Right atrium auricular region (tissue), 2 donors: ENCODE measurements around the gene AGPS. TPM values are rescaled to one million over a fixed set of nuclear protein-coding genes. Genes with fewer than 3 reads are reported as not detected.
"Not testable (repeated sequence)": the region's sequence is repeated elsewhere in the genome, so short reads cannot be mapped to it uniquely, and the experiment has no call there.

Experiments
- DNase-seq: peaks from one replicate; pipeline ENCODE4 v3.0.0-alpha.2; 2019; ENCODE audit warnings: low spot score
- H3K27ac ChIP-seq, 2 donors: fragments of 200-600 bp; sonication (generic); 1 replicate in 1 of 2; 2 replicates in 1 of 2; pipeline ENCODE4 v1.5.1; 2016 to 2019
- H3K27me3 ChIP-seq, 2 donors: fragments of 200-600 bp; sonication (generic); one replicate each; pipeline versions ENCODE4 v1.5.1 to v1.6.0; 2017 to 2019
- H3K36me3 ChIP-seq: fragments of 200-600 bp; sonication (generic); one replicate; pipeline ENCODE4 v1.5.1; 2016
- H3K4me1 ChIP-seq, 2 donors: fragments of 200-600 bp; sonication (generic); one replicate each; pipeline versions ENCODE4 v1.5.1 to v1.6.0; 2017 to 2019
- H3K4me3 ChIP-seq, 2 donors: fragments of 200-600 bp; sonication (generic); 1 replicate in 1 of 2; 2 replicates in 1 of 2; pipeline ENCODE4 v1.5.1; 2017 to 2019; ENCODE audit warnings: mild to moderate bottlenecking in 1 of 2, moderate library complexity in 1 of 2
- H3K9me3 ChIP-seq, 2 donors: fragments of 200-600 bp; sonication (generic); one replicate each; pipeline ENCODE4 v1.5.1; 2019
- CTCF ChIP-seq, 2 donors: fragments of 200-600 bp; sonication (generic); IDR thresholded peaks; one replicate each; pipeline ENCODE4 v1.5.1; 2019; ENCODE audit warnings: antibody characterized with exemption in 2 of 2
- total RNA-seq, 2 donors: library from RNA; depleted of rRNA; stranded (reverse); fragments of >200 nt; gene quantifications; one replicate each; pipeline ENCODE4 v1.1.0, GENCODE V29; 2016

Gene AGPS
- total RNA-seq, 2 donors from 2014 or later = 12.3 to 17.8 TPM

- Histone ChIP-seq H3K9me3 (no peaks in the 10 kb centered on the region), H3K36me3 (no peaks in the 10 kb centered on the region), H3K27ac (no peak overlapping the region), H3K27me3 (no peaks in the 10 kb centered on the region), H3K4me3 (no peak overlapping the region), H3K4me1 (peaks cover 0 to 8% of the 10 kb centered on the region in 2 donors)
- no peak for DNase-seq
- TF ChIP-seq CTCF (IDR thresholded peaks at IDR 0.05) = no peak
Measured at GRCh38 chr2:177419274-177419673, 26.7 kb downstream of the AGPS start.

- TF ChIP-seq CTCF (IDR thresholded peaks at IDR 0.05) = no peak
- H3K4me1 ChIP-seq = no peaks in the 10 kb centered on the region
- H3K4me3 ChIP-seq = no peak overlapping the region
- H3K27me3 ChIP-seq = no peaks in the 10 kb centered on the region
- no peak for DNase-seq
- H3K27ac ChIP-seq = no peak overlapping the region
- no peaks in the 10 kb centered on the region for H3K36me3 ChIP-seq
- H3K9me3 ChIP-seq = peaks cover 0 to 6% of the 10 kb centered on the region in 2 donors
Measured at GRCh38 chr2:177422271-177422670, 29.7 kb downstream of the AGPS start.

- not testable (repeated sequence) for DNase-seq, H3K27ac ChIP-seq, H3K4me1 ChIP-seq, H3K27me3 ChIP-seq, H3K4me3 ChIP-seq, H3K36me3 ChIP-seq
- peaks cover 0 to 25% of the 10 kb centered on the region in 2 donors for H3K9me3 ChIP-seq
Measured at GRCh38 chr2:177424120-177424519, 31.5 kb downstream of the AGPS start.

- DNase-seq, H3K27ac ChIP-seq, H3K27me3 ChIP-seq: not testable (repeated sequence)
Measured at GRCh38 chr2:177424620-177425019, 32.0 kb downstream of the AGPS start.

GRCh38 chr2:177427316-177427715 lies 34.7 kb downstream of the AGPS start:
- TF ChIP-seq CTCF (IDR thresholded peaks at IDR 0.05) = no peak
- Histone ChIP-seq H3K27ac (no peak overlapping the region), H3K4me1 (no peaks in the 10 kb centered on the region), H3K27me3 (no peaks in the 10 kb centered on the region), H3K36me3 (no peaks in the 10 kb centered on the region), H3K9me3 (peaks cover 0 to 38% of the 10 kb centered on the region in 2 donors), H3K4me3 (no peak overlapping the region)
- DNase-seq = no peak

More at GRCh38 chr2:177424620-177425019, 32.0 kb downstream of the AGPS start:
- H3K36me3 ChIP-seq, H3K4me3 ChIP-seq, H3K4me1 ChIP-seq: not testable (repeated sequence)
- H3K9me3 ChIP-seq = peaks cover 0 to 25% of the 10 kb centered on the region in 2 donors

- H3K27me3 ChIP-seq, H3K36me3 ChIP-seq, H3K4me1 ChIP-seq, H3K4me3 ChIP-seq, DNase-seq, H3K27ac ChIP-seq: not testable (repeated sequence)
- peaks cover 0 to 44% of the 10 kb centered on the region in 2 donors for H3K9me3 ChIP-seq
Measured at GRCh38 chr2:177427936-177428335, 35.4 kb downstream of the AGPS start.

GRCh38 chr2:177429688-177430325 lies 37.2 kb downstream of the AGPS start:
- no peak for DNase-seq
- Histone ChIP-seq H3K27me3 (no peaks in the 10 kb centered on the region), H3K9me3 (peaks cover 0 to 57% of the 10 kb centered on the region in 2 donors), H3K27ac (no peak overlapping the region), H3K4me1 (no peaks in the 10 kb centered on the region), H3K36me3 (no peaks in the 10 kb centered on the region), H3K4me3 (no peak overlapping the region)
- no peak for TF ChIP-seq CTCF (IDR thresholded peaks at IDR 0.05)
